RWPE1 (cell line): ENCODE measurements around the gene SFXN5.

Experiments used
- CTCF ChIA-PET: fragments of 350-600 bp; sonication (Branson Sonifier 250); formaldehyde crosslinking; extraction: SDS; loops from one replicate; lab custom pipeline; 2021; lab: Yijun Ruan, JAX
- POLR2A ChIA-PET: fragments of 400-600 bp; formaldehyde crosslinking; extraction: SDS; loops from one replicate; lab custom pipeline; 2020; ENCODE audit warnings: antibody characterized with exemption; ENCODE audit not compliant: low non-redundant PET; lab: Yijun Ruan, JAX
- DNase-seq: peaks from one replicate; pipeline ENCODE4 v3.0.0; 2012; ENCODE audit warnings: low spot score
- H3K27ac ChIP-seq: fragments of 450-650 bp; 2 replicates; pipeline ENCODE4 v1.5.1; 2017
- CTCF ChIP-seq: fragments of 450-650 bp; conservative IDR thresholded peaks from 2 replicates; pipeline ENCODE4 v1.5.1; 2017; ENCODE audit warnings: low read depth, mild to moderate bottlenecking

The SFXN5 gene

GRCh38 chr2:72995430-72996116, 75.9 kb downstream of the SFXN5 start:
- TF ChIP-seq CTCF = no peak
- no peak for DNase-seq
- H3K27ac ChIP-seq = no peak overlapping the region
- ChIA-PET POLR2A (no interaction called here), CTCF (no interaction called here)

GRCh38 chr2:72994991-72995380, 76.5 kb downstream of the SFXN5 start:
- no peak for DNase-seq
- no peak for TF ChIP-seq CTCF
- POLR2A ChIA-PET = no interaction called here
- H3K27ac ChIP-seq = no peak overlapping the region
- CTCF ChIA-PET = interaction anchor here (0.5 kb wide), 1 partner anchor 1464 kb away, joined by 3 read pairs; no protein-coding TSS in a partner anchor

- no peak for DNase-seq
- ChIA-PET POLR2A (no interaction called here), CTCF (interaction anchor here (0.5 kb wide), 1 partner anchor 1464 kb away, joined by 3 read pairs; no protein-coding TSS in a partner anchor)
These were observed 77.1 kb downstream of the SFXN5 start for GRCh38 chr2:72994282-72994990.

GRCh38 chr2:72993933-72994280, 77.6 kb downstream of the SFXN5 start:
- no peak for TF ChIP-seq CTCF
- DNase-seq = no peak
- ChIA-PET POLR2A (no interaction called here), CTCF (interaction anchor here (0.6 kb wide), 1 partner anchor 31 kb away, joined by 3 read pairs; no protein-coding TSS in a partner anchor)
- no peak overlapping the region for H3K27ac ChIP-seq

More at GRCh38 chr2:72994282-72994990, 77.1 kb downstream of the SFXN5 start:
- TF ChIP-seq CTCF = no peak
- H3K27ac ChIP-seq = no peak overlapping the region

- DNase-seq = peak; percentile 64
- CTCF ChIA-PET = interaction anchor here (0.6 to 1.7 kb wide), 9 partner anchors 10 to 184 kb away, joined by 3 to 6 read pairs (median 3); partner anchors contain the start of gene SPR
- TF ChIP-seq CTCF = peak; percentile 75
- POLR2A ChIA-PET = no interaction called here
- H3K27ac ChIP-seq = no peak overlapping the region
These were observed 78.2 kb downstream of the SFXN5 start for GRCh38 chr2:72993147-72993932.

GRCh38 chr2:72992734-72993102, 78.8 kb downstream of the SFXN5 start:
- no peak for DNase-seq
- POLR2A ChIA-PET = no interaction called here
- H3K27ac ChIP-seq = no peak overlapping the region
- no peak for TF ChIP-seq CTCF
- CTCF ChIA-PET = interaction anchor here (0.6 to 1.8 kb wide), 6 partner anchors 11 to 187 kb away, joined by 3 to 16 read pairs (median 6); no protein-coding TSS in a partner anchor
